ENCODE results near the gene SLC25A21. TPM values are rescaled to one million over a fixed set of nuclear protein-coding genes. Genes with fewer than 3 reads are reported as not detected.

The SLC25A21 gene
- total RNA-seq, 1 experiment from 2014 or later = 2.1 TPM

DNA sequence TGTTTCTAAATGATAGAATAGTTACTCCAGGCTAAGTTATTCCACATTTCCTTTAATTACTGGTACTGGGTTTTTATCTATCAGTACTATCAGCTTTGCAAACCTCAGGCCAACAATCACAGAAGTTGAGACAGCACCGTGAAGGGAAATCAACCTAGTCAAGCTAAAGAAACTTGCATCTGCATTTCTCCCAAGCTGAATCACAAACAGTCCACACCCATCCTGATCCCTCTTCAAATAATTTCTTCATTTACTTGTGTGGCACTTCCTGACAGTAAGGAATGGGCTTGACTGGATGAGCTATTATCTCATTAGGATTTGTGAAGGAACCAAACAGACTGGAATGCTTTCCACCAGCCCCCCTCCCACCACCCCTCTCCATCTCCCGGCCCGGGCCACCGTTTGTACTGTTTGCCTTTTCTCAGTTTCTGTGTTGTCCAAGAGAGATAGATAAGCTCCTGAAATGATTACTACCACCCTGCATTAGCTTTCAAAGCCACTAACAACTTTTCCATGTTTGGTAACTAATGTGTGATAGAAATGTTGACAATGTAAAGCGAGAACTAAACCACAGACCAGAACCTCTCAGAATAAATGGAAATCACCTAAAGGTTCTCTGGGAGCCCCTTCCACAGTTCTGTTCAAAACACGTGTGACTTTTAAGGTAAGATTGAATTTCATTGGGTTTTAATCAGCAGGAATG lies 236.3 kb downstream of the SLC25A21 start:
- intact Hi-C loops (cut with micrococcal nuclease; ENCODE audit: unreplicated experiment) (no loop called here), in situ Hi-C loops (cut with HindIII; ENCODE audit: low pct_unique_long_range_greater_than_20kb, low sequenced_read_pairs) (no loop called here)
- ATAC-seq (no peak), DNase-seq (ENCODE audit: low read depth, low spot score) (no peak)
- Histone ChIP-seq H3K27ac (ENCODE audit: low read length) (no peak overlapping the region), H3K4me1 (ENCODE audit: control insufficient read depth, insufficient read depth, low read length) (no peaks in the 10 kb centered on the region), H3K27me3 (ENCODE audit: control insufficient read depth, insufficient read depth, low read length) (no peaks in the 10 kb centered on the region), H3K4me3 (ENCODE audit: low read depth in 2 of 2, low read length in 2 of 2) (no peak overlapping the region), H3K36me3 (ENCODE audit: control insufficient read depth, insufficient read depth, low read length) (no peaks in the 10 kb centered on the region), H3K9me3 (ENCODE audit: control insufficient read depth, insufficient read depth, low read depth, low read length) (no peaks in the 10 kb centered on the region)
- ChIA-PET CTCF (no interaction called here), POLR2A (no interaction called here)
- TF ChIP-seq POLR2AphosphoS5 (IDR thresholded peaks at IDR 0.05; ENCODE audit: low read depth, low read length) = no peak
- TF ChIP-seq, protein P1, sequence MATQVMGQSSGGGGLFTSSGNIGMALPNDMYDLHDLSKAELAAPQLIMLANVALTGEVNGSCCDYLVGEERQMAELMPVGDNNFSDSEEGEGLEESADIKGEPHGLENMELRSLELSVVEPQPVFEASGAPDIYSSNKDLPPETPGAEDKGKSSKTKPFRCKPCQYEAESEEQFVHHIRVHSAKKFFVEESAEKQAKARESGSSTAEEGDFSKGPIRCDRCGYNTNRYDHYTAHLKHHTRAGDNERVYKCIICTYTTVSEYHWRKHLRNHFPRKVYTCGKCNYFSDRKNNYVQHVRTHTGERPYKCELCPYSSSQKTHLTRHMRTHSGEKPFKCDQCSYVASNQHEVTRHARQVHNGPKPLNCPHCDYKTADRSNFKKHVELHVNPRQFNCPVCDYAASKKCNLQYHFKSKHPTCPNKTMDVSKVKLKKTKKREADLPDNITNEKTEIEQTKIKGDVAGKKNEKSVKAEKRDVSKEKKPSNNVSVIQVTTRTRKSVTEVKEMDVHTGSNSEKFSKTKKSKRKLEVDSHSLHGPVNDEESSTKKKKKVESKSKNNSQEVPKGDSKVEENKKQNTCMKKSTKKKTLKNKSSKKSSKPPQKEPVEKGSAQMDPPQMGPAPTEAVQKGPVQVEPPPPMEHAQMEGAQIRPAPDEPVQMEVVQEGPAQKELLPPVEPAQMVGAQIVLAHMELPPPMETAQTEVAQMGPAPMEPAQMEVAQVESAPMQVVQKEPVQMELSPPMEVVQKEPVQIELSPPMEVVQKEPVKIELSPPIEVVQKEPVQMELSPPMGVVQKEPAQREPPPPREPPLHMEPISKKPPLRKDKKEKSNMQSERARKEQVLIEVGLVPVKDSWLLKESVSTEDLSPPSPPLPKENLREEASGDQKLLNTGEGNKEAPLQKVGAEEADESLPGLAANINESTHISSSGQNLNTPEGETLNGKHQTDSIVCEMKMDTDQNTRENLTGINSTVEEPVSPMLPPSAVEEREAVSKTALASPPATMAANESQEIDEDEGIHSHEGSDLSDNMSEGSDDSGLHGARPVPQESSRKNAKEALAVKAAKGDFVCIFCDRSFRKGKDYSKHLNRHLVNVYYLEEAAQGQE (IDR thresholded peaks at IDR 0.05; ENCODE audit: insufficient read depth in 1 of 2, low read depth in 2 of 2, low read length in 1 of 2) = no peak
- TF ChIP-seq TCF7L2 (IDR thresholded peaks at IDR 0.05; ENCODE audit: low read depth, low read length) = no peak
- TF ChIP-seq SIN3A (IDR thresholded peaks at IDR 0.05; ENCODE audit: borderline replicate concordance, insufficient read depth, low read depth, low read length) = no peak
- TF ChIP-seq, protein P2, sequence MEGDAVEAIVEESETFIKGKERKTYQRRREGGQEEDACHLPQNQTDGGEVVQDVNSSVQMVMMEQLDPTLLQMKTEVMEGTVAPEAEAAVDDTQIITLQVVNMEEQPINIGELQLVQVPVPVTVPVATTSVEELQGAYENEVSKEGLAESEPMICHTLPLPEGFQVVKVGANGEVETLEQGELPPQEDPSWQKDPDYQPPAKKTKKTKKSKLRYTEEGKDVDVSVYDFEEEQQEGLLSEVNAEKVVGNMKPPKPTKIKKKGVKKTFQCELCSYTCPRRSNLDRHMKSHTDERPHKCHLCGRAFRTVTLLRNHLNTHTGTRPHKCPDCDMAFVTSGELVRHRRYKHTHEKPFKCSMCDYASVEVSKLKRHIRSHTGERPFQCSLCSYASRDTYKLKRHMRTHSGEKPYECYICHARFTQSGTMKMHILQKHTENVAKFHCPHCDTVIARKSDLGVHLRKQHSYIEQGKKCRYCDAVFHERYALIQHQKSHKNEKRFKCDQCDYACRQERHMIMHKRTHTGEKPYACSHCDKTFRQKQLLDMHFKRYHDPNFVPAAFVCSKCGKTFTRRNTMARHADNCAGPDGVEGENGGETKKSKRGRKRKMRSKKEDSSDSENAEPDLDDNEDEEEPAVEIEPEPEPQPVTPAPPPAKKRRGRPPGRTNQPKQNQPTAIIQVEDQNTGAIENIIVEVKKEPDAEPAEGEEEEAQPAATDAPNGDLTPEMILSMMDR (IDR thresholded peaks at IDR 0.05) = no peak
- BruUV-seq (replicated peaks) = no TSS peak

DNA sequence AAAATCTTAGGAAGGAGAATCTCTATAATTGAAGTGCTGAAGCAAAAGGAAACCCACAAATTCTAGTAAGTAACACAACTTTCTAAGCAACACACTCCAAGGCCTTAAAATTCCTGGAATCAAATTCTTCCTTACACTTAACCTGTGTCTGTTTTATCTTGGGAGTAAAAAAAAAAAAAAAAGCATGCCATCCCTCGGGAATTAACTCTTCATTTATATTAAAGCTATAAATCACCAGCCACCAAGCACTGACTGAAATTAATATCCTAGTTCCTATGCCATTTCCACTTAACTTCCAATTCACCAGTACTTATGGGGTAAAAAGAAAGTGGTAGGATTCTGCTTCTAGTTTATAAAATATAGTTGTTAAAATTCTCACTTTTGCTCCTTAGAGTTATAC lies 238.1 kb downstream of the SLC25A21 start:
- DNase-seq (ENCODE audit: low read depth, low spot score) (no peak), ATAC-seq (no peak)
- TF ChIP-seq SIN3A (IDR thresholded peaks at IDR 0.05; ENCODE audit: borderline replicate concordance, insufficient read depth, low read depth, low read length) (no peak), TCF7L2 (IDR thresholded peaks at IDR 0.05; ENCODE audit: low read depth, low read length) (no peak), POLR2AphosphoS5 (IDR thresholded peaks at IDR 0.05; ENCODE audit: low read depth, low read length) (no peak)
- TF ChIP-seq, protein P2 (IDR thresholded peaks at IDR 0.05) = no peak
- TF ChIP-seq, protein P1 (IDR thresholded peaks at IDR 0.05; ENCODE audit: insufficient read depth in 1 of 2, low read depth in 2 of 2, low read length in 1 of 2) = no peak
- in situ Hi-C loops (cut with HindIII; ENCODE audit: low pct_unique_long_range_greater_than_20kb, low sequenced_read_pairs) = no loop called here
- intact Hi-C loops (cut with micrococcal nuclease; ENCODE audit: unreplicated experiment) = no loop called here
- no peaks in the 10 kb centered on the region; the same call in 1 of the 2 replicates for H3K27me3 ChIP-seq (ENCODE audit: control insufficient read depth, insufficient read depth, low read length)
- ChIA-PET CTCF (interaction anchor here (0.6 kb wide), 1 partner anchor 307 kb away, joined by 4 read pairs; no protein-coding TSS in a partner anchor), POLR2A (no interaction called here)
- H3K9me3 ChIP-seq (ENCODE audit: control insufficient read depth, insufficient read depth, low read depth, low read length) = no peaks in the 10 kb centered on the region
- no peak overlapping the region for H3K4me3 ChIP-seq (ENCODE audit: low read depth in 2 of 2, low read length in 2 of 2)
- no peaks in the 10 kb centered on the region for H3K36me3 ChIP-seq (ENCODE audit: control insufficient read depth, insufficient read depth, low read length)
- H3K27ac ChIP-seq (ENCODE audit: low read length) = no peak overlapping the region
- BruUV-seq (replicated peaks) = no TSS peak
- H3K4me1 ChIP-seq (ENCODE audit: control insufficient read depth, insufficient read depth, low read length) = no peaks in the 10 kb centered on the region
